Left lung (tissue), 10 donors: Measurements from ENCODE around the gene PCK1. TPM values are rescaled to one million over a fixed set of nuclear protein-coding genes. Genes with fewer than 3 reads are reported as not detected.

Experiments used
- ATAC-seq: fragments of 200-7000 bp; cut with Tn5 transposase; one replicate; pipeline ENCODE4 v1.9.1; 2020; ENCODE audit warnings: moderate library complexity
- DNase-seq, 4 donors: peaks; one replicate each; pipeline ENCODE4 v3.0.0-alpha.2; 2013 to 2020
- H3K27ac ChIP-seq, 2 donors: fragments of 200-600 bp; sonication (generic) in 1 of 2; one replicate each; pipeline versions ENCODE4 v1.5.0 to v1.8.0; 2020 to 2021
- H3K27me3 ChIP-seq, 2 donors: fragments of 200-600 bp; sonication (generic) in 1 of 2; one replicate each; pipeline versions ENCODE4 v1.5.0 to v1.8.0; 2020 to 2021
- H3K36me3 ChIP-seq, 2 donors: fragments of 200-600 bp; sonication (generic) in 1 of 2; one replicate each; pipeline versions ENCODE4 v1.5.0 to v1.8.0; 2020 to 2021
- H3K4me1 ChIP-seq, 2 donors: fragments of 200-600 bp; one replicate each; pipeline ENCODE4 v1.8.0; 2021
- H3K4me3 ChIP-seq, 2 donors: fragments of 200-600 bp; sonication (generic) in 1 of 2; one replicate each; pipeline versions ENCODE4 v1.5.0 to v1.8.0; 2020 to 2021; ENCODE audit warnings: mild to moderate bottlenecking in 1 of 2
- H3K9me3 ChIP-seq, 2 donors: fragments of 200-600 bp; sonication (generic) in 1 of 2; one replicate each; pipeline versions ENCODE4 v1.5.0 to v1.8.0; 2020 to 2021
- CTCF ChIP-seq, 2 donors: fragments of 200-600 bp; sonication (generic) in 1 of 2; IDR thresholded peaks; one replicate each; pipeline versions ENCODE4 v1.5.0 to v1.8.0; 2021; ENCODE audit warnings: antibody characterized with exemption in 2 of 2
- intact Hi-C, 2 donors: fragments of 100-400 bp; cut with DNase I; formaldehyde crosslinking; loops; one replicate each; pipeline versions ENCODE4 v1.11.2 to v1.14.2; 2022
- polyA plus RNA-seq, 6 donors: library from polyadenylated mRNA; unstranded; fragments of 120-200 nt; gene quantifications; one replicate each; pipeline ENCODE4 v1.2.1, GENCODE V29; 2013; ENCODE audit not compliant: insufficient read length in 6 of 6
- total RNA-seq, 2 donors: library from RNA; stranded (reverse); fragmentation: NEBNext Ultra II Directional; extraction: Animal tissue kit (Norgen Biotek cat#: 25700); gene quantifications; one replicate each; pipeline ENCODE4 v1.2.1, GENCODE V29; 2021
- donor health status: DM: no; HTN: yes; CAD: no.
- donor health status: DM: no; HTN: no; CAD: no.

The PCK1 gene
- total and polyA plus RNA-seq, 8 donors, result 0.08 to 0.41 (median 0.29) TPM; not detected in 2

GRCh38 chr20:57573242-57573641 lies 12.3 kb downstream of the PCK1 start:
- no peaks in the 10 kb centered on the region for H3K36me3 ChIP-seq
- no peaks in the 10 kb centered on the region for H3K4me1 ChIP-seq
- TF ChIP-seq CTCF (IDR thresholded peaks at IDR 0.05), result no peak
- H3K9me3 ChIP-seq, result no peaks in the 10 kb centered on the region
- ATAC-seq, result no peak
- no peak overlapping the region for H3K4me3 ChIP-seq
- intact Hi-C loops, result no loop called here
- H3K27me3 ChIP-seq, result peaks cover 0 to 55% of the 10 kb centered on the region in 2 donors
- DNase-seq, result no peak
- no peak overlapping the region for H3K27ac ChIP-seq

- no peak for TF ChIP-seq CTCF (IDR thresholded peaks at IDR 0.05)
- Histone ChIP-seq H3K27ac (no peak overlapping the region), H3K9me3 (no peaks in the 10 kb centered on the region), H3K27me3 (peaks cover 0 to 55% of the 10 kb centered on the region in 2 donors), H3K4me1 (no peaks in the 10 kb centered on the region), H3K4me3 (no peak overlapping the region), H3K36me3 (no peaks in the 10 kb centered on the region)
- ATAC-seq (no peak), DNase-seq (no peak)
- intact Hi-C loops, result no loop called here
Observed at GRCh38 chr20:57573894-57574293, 13.0 kb downstream of the PCK1 start.

GRCh38 chr20:57574954-57575353 lies 14.0 kb downstream of the PCK1 start:
- TF ChIP-seq CTCF (IDR thresholded peaks at IDR 0.05), result no peak
- H3K36me3 ChIP-seq, result no peaks in the 10 kb centered on the region
- no peaks in the 10 kb centered on the region for H3K4me1 ChIP-seq
- DNase-seq (no peak), ATAC-seq (no peak)
- peaks cover 0 to 63% of the 10 kb centered on the region in 2 donors for H3K27me3 ChIP-seq
- H3K4me3 ChIP-seq, result no peak overlapping the region
- intact Hi-C loops, result loop anchor here in 1 of 2 donors (5.0 kb wide), 1 partner anchor 53 kb away; no protein-coding TSS in a partner anchor
- no peaks in the 10 kb centered on the region for H3K9me3 ChIP-seq
- no peak overlapping the region for H3K27ac ChIP-seq

- ATAC-seq, result no peak
- DNase-seq, result no peak
- no peak overlapping the region for H3K4me3 ChIP-seq
- TF ChIP-seq CTCF (IDR thresholded peaks at IDR 0.05), result no peak
- intact Hi-C loops, result loop anchor here in 1 of 2 donors (5.0 kb wide), 1 partner anchor 54 kb away; no protein-coding TSS in a partner anchor
- H3K27ac ChIP-seq, result no peak overlapping the region
- no peaks in the 10 kb centered on the region for H3K36me3 ChIP-seq
- peaks cover 0 to 3% of the 10 kb centered on the region in 2 donors for H3K4me1 ChIP-seq
- peaks cover 0 to 74% of the 10 kb centered on the region in 2 donors for H3K27me3 ChIP-seq
- no peaks in the 10 kb centered on the region for H3K9me3 ChIP-seq
Observed at GRCh38 chr20:57576002-57576401, 15.1 kb downstream of the PCK1 start.

DNA sequence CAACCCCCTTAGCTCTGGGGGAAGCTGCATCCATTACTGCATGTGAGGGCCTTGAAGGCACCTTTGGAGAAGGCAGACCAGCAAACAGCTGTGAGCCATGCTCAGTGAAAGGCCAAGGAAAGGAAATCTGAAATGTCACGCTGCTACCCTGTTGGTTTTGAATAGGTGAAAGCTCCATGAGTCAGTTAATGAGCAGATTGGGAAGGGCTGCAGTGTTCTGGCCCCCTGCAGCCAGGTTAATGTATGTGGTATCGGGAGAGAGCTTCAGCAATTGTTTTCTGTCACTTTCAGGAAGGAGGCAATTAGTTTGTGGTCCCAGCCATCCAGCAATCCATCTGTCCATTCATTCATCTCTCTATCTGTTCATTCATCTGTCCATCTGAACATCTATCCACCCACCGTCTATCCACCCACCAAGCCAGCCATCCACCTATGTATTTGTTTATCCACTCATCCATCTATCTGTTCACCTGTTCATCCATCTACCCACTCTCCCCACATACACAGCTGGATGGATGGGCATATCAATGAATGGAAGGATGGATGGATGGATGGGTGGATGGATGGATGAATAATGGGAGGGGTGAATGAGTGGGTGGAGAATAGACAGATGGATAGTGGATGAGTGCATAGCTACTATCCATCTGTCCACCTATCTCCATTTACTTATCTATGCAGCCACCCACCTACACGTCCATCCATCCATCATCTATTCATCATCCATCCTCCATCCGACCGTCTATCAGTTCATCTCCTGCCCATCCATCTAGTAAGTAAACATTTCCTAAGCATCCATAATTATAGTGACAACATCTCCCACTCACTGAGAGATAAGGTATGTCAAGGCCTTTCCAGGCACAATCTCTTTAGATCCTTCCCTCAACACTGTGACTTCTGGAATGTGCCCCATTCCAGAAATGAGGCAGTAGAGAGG lies 16.0 kb downstream of the PCK1 start:
- H3K36me3 ChIP-seq, result no peaks in the 10 kb centered on the region
- intact Hi-C loops, result loop anchor here in 1 of 2 donors (5.0 kb wide), 1 partner anchor 55 kb away; no protein-coding TSS in a partner anchor
- peaks cover 0 to 12% of the 10 kb centered on the region in 2 donors for H3K4me1 ChIP-seq
- H3K27ac ChIP-seq, result no peak overlapping the region
- peaks cover 0 to 79% of the 10 kb centered on the region in 2 donors for H3K27me3 ChIP-seq
- no peak for TF ChIP-seq CTCF (IDR thresholded peaks at IDR 0.05)
- H3K4me3 ChIP-seq, result no peak overlapping the region
- H3K9me3 ChIP-seq, result no peaks in the 10 kb centered on the region
- ATAC-seq (no peak), DNase-seq (no peak)
